HCT116 (cell line): Measurements from ENCODE around the gene DICER1.

Experiments
- ATF3 ChIP-seq: IDR thresholded peaks from 2 replicates; pipeline ENCODE4 v1.6.1; 2012
- ELF1 ChIP-seq: IDR thresholded peaks from 2 replicates; pipeline ENCODE4 v1.6.1; 2012; ENCODE audit warnings: low read depth, borderline replicate concordance
- POLR2A ChIP-seq: IDR thresholded peaks from 2 replicates; pipeline ENCODE4 v1.7.0; 2011; ENCODE audit warnings: borderline replicate concordance; ENCODE audit not compliant: insufficient read depth, insufficient read length; ENCODE audit errors: extremely low read depth
- SRF ChIP-seq: IDR thresholded peaks from 2 replicates; pipeline ENCODE4 v1.6.1; 2012; ENCODE audit warnings: low read depth
- TCF7L2 ChIP-seq: IDR thresholded peaks from 2 replicates; pipeline ENCODE4 v1.7.0; 2011; ENCODE audit warnings: borderline replicate concordance, inconsistent platforms; ENCODE audit not compliant: insufficient read depth, insufficient read length; ENCODE audit errors: extremely low read depth
- YY1 ChIP-seq: IDR thresholded peaks from 2 replicates; pipeline ENCODE4 v1.6.1; 2011; ENCODE audit warnings: low read length, low read depth, moderate library complexity, mild to moderate bottlenecking; ENCODE audit not compliant: insufficient replicate concordance; ENCODE audit errors: extremely low read depth
- TF ChIP-seq, protein P1 (sequence below), 3 experiments: fragments of 200-600 bp in 1 of 3; sonication (generic) in 1 of 3; IDR thresholded peaks in 2 of 3; conservative IDR thresholded peaks in 1 of 3; 2 replicates each; pipeline ENCODE4 v1.5.1; 2012 to 2017; ENCODE audit warnings: low read depth in 2 of 3, low read length in 2 of 3, antibody characterized with exemption in 1 of 3, borderline replicate concordance in 1 of 3, control low read depth in 1 of 3, mild to moderate bottlenecking in 1 of 3, mixed read lengths in 1 of 3, mixed run types in 1 of 3, moderate library complexity in 1 of 3; ENCODE audit not compliant: insufficient read depth in 1 of 3
- TF ChIP-seq, protein P2 (sequence below): IDR thresholded peaks from 2 replicates; pipeline ENCODE4 v1.6.1; 2012

DNA sequence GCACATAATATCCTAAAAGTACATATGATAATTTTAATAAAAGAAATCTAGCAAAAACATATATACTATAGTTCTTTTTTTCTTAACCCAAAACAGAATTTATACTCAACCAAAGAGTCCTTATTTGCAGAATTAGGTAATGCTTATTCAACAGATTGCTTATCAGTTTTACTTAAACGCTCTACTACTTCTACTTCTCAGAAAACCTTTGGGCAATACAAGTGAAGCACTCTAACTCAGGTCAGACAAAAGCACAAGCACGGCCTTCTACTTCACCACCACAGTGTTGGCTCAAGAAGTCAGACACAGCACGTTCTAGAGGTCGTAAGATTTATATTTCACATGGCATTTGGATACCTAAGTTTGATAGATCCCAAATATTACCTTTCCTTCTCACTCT, 29.2 kb downstream of the DICER1 start:
- TF ChIP-seq, protein P1, sequence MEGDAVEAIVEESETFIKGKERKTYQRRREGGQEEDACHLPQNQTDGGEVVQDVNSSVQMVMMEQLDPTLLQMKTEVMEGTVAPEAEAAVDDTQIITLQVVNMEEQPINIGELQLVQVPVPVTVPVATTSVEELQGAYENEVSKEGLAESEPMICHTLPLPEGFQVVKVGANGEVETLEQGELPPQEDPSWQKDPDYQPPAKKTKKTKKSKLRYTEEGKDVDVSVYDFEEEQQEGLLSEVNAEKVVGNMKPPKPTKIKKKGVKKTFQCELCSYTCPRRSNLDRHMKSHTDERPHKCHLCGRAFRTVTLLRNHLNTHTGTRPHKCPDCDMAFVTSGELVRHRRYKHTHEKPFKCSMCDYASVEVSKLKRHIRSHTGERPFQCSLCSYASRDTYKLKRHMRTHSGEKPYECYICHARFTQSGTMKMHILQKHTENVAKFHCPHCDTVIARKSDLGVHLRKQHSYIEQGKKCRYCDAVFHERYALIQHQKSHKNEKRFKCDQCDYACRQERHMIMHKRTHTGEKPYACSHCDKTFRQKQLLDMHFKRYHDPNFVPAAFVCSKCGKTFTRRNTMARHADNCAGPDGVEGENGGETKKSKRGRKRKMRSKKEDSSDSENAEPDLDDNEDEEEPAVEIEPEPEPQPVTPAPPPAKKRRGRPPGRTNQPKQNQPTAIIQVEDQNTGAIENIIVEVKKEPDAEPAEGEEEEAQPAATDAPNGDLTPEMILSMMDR (IDR thresholded peaks at IDR 0.05 in 2 of 3, conservative IDR thresholded peaks at IDR 0.05 in 1 of 3; ENCODE audit: borderline replicate concordance in 1 of 3, insufficient read depth in 1 of 3, low read depth in 2 of 3, low read length in 2 of 3), result no peak
- TF ChIP-seq POLR2A (no peak), YY1 (no peak), ATF3 (no peak), SRF (no peak), TCF7L2 (no peak), ELF1 (no peak)
- TF ChIP-seq, protein P2, sequence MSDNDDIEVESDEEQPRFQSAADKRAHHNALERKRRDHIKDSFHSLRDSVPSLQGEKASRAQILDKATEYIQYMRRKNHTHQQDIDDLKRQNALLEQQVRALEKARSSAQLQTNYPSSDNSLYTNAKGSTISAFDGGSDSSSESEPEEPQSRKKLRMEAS, result no peak
